Activated CD4-positive, alpha-beta memory T cell treated with anti-CD3 and anti-CD28 coated beads, Interleukin-2, amount 10 ng/mL, durations not matched to agents 7 days and 5 days (primary cell): Measurements from ENCODE around the gene DBH. TPM values are rescaled to one million over a fixed set of nuclear protein-coding genes. Genes with fewer than 3 reads are reported as not detected.

ENCODE experiments used
- CTCF ChIA-PET: fragments of 350-600 bp; sonication (Branson Sonifier 250); formaldehyde crosslinking; loops from one replicate; lab custom pipeline; 2021; ENCODE audit warnings: antibody characterized with exemption, inconsistent platforms; lab: Charles Lee
- POLR2A ChIA-PET: fragments of 350-600 bp; sonication (Branson Sonifier 250); formaldehyde crosslinking; loops from one replicate; lab custom pipeline; 2021; ENCODE audit warnings: antibody characterized with exemption; lab: Charles Lee
- DNase-seq: peaks from one replicate; pipeline ENCODE4 v3.0.0-alpha.2; 2020
- H3K27ac Mint-ChIP-seq: one replicate; pipeline ENCODE4 v1.8.0; 2021; ENCODE audit warnings: mild to moderate bottlenecking, mixed read lengths
- H3K27me3 Mint-ChIP-seq: one replicate; pipeline ENCODE4 v1.8.0; 2021; ENCODE audit warnings: mixed read lengths
- H3K36me3 Mint-ChIP-seq: one replicate; pipeline ENCODE4 v1.8.0; 2021; ENCODE audit warnings: low read depth, mixed read lengths
- H3K4me1 Mint-ChIP-seq: one replicate; pipeline ENCODE4 v1.8.0; 2021; ENCODE audit warnings: mixed read lengths
- H3K4me3 Mint-ChIP-seq: one replicate; pipeline ENCODE4 v1.8.0; 2021; ENCODE audit warnings: mild to moderate bottlenecking, mixed read lengths
- H3K9me3 Mint-ChIP-seq: one replicate; pipeline ENCODE4 v1.8.0; 2021; ENCODE audit warnings: mixed read lengths
- total RNA-seq, 2 experiments: library from RNA; stranded (reverse); gene quantifications; one replicate each; pipeline ENCODE4 v1.2.3, GENCODE V29; 2021

Gene DBH
- total RNA-seq, 2 experiments from 2014 or later, result not detected

- no peaks in the 10 kb centered on the region for H3K9me3 Mint-ChIP-seq
- CTCF ChIA-PET, result interaction anchor here (1.4 kb wide), 1 partner anchor 83 kb away, joined by 3 read pairs; no protein-coding TSS in a partner anchor
- POLR2A ChIA-PET, result no interaction called here
- H3K36me3 Mint-ChIP-seq, result no peaks in the 10 kb centered on the region
- no peak overlapping the region for H3K4me3 Mint-ChIP-seq
- no peaks in the 10 kb centered on the region for H3K4me1 Mint-ChIP-seq
- H3K27me3 Mint-ChIP-seq, result peaks cover 44% of the 10 kb centered on the region
- no peak overlapping the region for H3K27ac Mint-ChIP-seq
- DNase-seq, result no peak
Measured at GRCh38 chr9:133659516-133659915, 23.4 kb downstream of the DBH start.

- Mint-ChIP-seq H3K4me3 (no peak overlapping the region), H3K27me3 (peaks cover 27% of the 10 kb centered on the region), H3K4me1 (no peaks in the 10 kb centered on the region), H3K9me3 (no peaks in the 10 kb centered on the region), H3K27ac (no peak overlapping the region), H3K36me3 (no peaks in the 10 kb centered on the region)
- ChIA-PET POLR2A (no interaction called here), CTCF (no interaction called here)
- DNase-seq, result no peak
Measured at GRCh38 chr9:133661846-133662540, 25.8 kb downstream of the DBH start.

DNA sequence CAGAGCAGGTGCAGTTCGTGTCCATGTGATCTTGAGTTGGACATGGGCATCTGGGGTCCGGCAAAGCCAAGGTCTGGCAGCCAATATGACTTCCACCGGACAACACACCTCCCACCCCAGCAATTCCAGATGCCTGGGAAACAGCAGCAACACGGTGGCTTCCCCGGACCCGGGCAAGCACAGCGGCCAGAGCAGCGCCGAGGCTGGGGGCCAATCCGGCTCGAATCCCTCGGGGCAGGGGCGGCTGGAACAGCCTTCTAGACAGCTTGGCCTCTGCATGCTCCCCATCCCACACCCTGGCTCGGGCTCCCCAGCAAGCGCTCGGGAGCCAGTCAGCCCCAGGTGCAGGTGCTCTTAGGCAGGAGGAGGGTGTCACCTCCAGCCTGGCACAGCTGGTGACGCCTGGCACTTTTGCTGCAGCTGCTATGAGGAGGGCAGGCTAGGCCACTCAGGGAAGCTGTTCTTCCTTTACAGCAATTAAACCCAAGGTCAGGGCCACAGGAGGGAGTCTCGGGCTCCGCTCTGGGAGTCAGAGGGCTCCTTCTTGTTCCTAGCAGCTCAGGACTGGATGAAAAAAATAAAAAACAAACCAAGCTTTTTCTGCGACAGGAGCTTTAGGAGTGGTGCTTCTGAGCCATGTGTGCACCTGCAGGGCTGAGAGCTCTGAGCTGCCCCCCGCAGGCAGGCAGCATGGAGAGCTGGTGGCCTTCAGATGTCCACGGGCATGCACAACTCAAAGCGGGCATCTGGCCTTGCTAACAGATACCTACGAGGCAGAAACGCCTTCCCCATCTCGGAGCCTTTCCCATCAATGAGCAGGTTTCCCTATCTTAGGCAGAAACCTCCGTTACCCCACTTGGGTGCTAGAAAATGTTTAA lies 28.2 kb downstream of the DBH start:
- peaks cover 5% of the 10 kb centered on the region for H3K27me3 Mint-ChIP-seq
- H3K4me1 Mint-ChIP-seq, result no peaks in the 10 kb centered on the region
- H3K9me3 Mint-ChIP-seq, result no peaks in the 10 kb centered on the region
- no peak overlapping the region for H3K27ac Mint-ChIP-seq
- POLR2A ChIA-PET, result no interaction called here
- no peak for DNase-seq
- H3K4me3 Mint-ChIP-seq, result no peak overlapping the region
- CTCF ChIA-PET, result interaction anchor here (1.2 kb wide), 1 partner anchor 13 kb away, joined by 3 read pairs; no protein-coding TSS in a partner anchor
- no peaks in the 10 kb centered on the region for H3K36me3 Mint-ChIP-seq

DNA sequence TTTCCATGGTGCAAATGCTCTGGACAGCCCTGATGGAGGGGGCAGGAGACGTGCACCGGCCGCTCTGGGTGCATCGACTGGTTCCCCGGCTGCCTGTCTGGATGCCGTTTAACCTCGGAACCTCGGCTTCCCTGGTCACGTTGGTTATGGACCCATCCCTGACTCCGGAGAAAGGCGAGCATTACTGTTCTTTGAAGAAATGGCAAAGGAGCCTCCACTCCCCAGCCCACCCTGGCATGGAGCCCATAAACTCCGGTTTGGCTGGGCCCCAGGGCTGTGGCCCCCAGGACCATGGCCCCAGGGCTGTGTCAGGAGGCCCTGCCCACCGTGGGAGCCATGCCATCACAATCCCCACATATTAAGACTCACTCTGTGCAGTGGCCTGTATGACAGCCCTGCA lies 28.9 kb downstream of the DBH start:
- peaks cover under 1% of the 10 kb centered on the region for H3K27me3 Mint-ChIP-seq
- H3K27ac Mint-ChIP-seq, result no peak overlapping the region
- no peak overlapping the region for H3K4me3 Mint-ChIP-seq
- no peaks in the 10 kb centered on the region for H3K9me3 Mint-ChIP-seq
- POLR2A ChIA-PET, result no interaction called here
- DNase-seq, result no peak
- H3K36me3 Mint-ChIP-seq, result no peaks in the 10 kb centered on the region
- no peaks in the 10 kb centered on the region for H3K4me1 Mint-ChIP-seq
- CTCF ChIA-PET, result interaction anchor here (1.2 kb wide), 1 partner anchor 12 kb away, joined by 3 read pairs; no protein-coding TSS in a partner anchor

- ChIA-PET CTCF (no interaction called here), POLR2A (no interaction called here)
- no peaks in the 10 kb centered on the region for H3K9me3 Mint-ChIP-seq
- no peak overlapping the region for H3K27ac Mint-ChIP-seq
- no peaks in the 10 kb centered on the region for H3K27me3 Mint-ChIP-seq
- H3K4me3 Mint-ChIP-seq, result no peak overlapping the region
- H3K36me3 Mint-ChIP-seq, result no peaks in the 10 kb centered on the region
- no peak for DNase-seq
- no peaks in the 10 kb centered on the region for H3K4me1 Mint-ChIP-seq
Measured at GRCh38 chr9:133665535-133665934, 29.4 kb downstream of the DBH start.

GRCh38 chr9:133666387-133666786 lies 30.2 kb downstream of the DBH start:
- Mint-ChIP-seq H3K4me3 (no peak overlapping the region), H3K36me3 (no peaks in the 10 kb centered on the region), H3K27me3 (no peaks in the 10 kb centered on the region), H3K9me3 (no peaks in the 10 kb centered on the region), H3K27ac (no peak overlapping the region), H3K4me1 (no peaks in the 10 kb centered on the region)
- no peak for DNase-seq
- CTCF ChIA-PET, result no interaction called here
- POLR2A ChIA-PET, result no interaction called here

DNA sequence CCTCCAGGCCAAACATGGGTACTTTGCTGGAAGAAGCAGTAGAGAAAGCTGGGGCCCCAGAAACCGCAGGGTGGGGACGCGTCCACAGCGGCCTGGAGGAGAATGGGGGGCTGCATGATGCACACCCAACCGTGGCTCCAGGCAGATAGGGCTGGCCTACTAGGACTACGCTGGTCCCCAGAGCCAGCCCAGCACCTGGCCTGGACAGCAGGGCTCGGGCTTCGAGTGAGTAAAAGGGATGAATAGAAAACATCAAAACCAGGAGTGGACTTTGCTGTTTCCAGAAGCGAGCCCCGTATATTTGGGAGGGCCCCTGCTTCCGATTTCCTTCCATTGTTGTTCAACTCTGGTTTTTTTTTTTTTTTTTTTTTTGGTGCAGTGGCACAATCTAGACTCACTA lies 30.7 kb downstream of the DBH start:
- H3K27ac Mint-ChIP-seq, result no peak overlapping the region
- ChIA-PET POLR2A (interaction anchor here (0.6 kb wide), 1 partner anchor 69 kb away, joined by 3 read pairs; no protein-coding TSS in a partner anchor), CTCF (interaction anchor here (0.6 kb wide), 1 partner anchor 847 kb away, joined by 3 read pairs; no protein-coding TSS in a partner anchor)
- H3K4me1 Mint-ChIP-seq, result no peaks in the 10 kb centered on the region
- no peaks in the 10 kb centered on the region for H3K36me3 Mint-ChIP-seq
- H3K4me3 Mint-ChIP-seq, result no peak overlapping the region
- DNase-seq, result no peak
- no peaks in the 10 kb centered on the region for H3K9me3 Mint-ChIP-seq
- H3K27me3 Mint-ChIP-seq, result no peaks in the 10 kb centered on the region

GRCh38 chr9:133667759-133668450 lies 31.7 kb downstream of the DBH start:
- no peaks in the 10 kb centered on the region for H3K4me1 Mint-ChIP-seq
- no peak for DNase-seq
- no peaks in the 10 kb centered on the region for H3K9me3 Mint-ChIP-seq
- no peak overlapping the region for H3K27ac Mint-ChIP-seq
- no peaks in the 10 kb centered on the region for H3K27me3 Mint-ChIP-seq
- no peaks in the 10 kb centered on the region for H3K36me3 Mint-ChIP-seq
- ChIA-PET POLR2A (interaction anchor here (0.6 kb wide), 1 partner anchor 70 kb away, joined by 3 read pairs; no protein-coding TSS in a partner anchor), CTCF (interaction anchor here (0.6 kb wide), 1 partner anchor 846 kb away, joined by 3 read pairs; no protein-coding TSS in a partner anchor)
- H3K4me3 Mint-ChIP-seq, result no peak overlapping the region

- no peaks in the 10 kb centered on the region for H3K4me1 Mint-ChIP-seq
- POLR2A ChIA-PET, result no interaction called here
- H3K4me3 Mint-ChIP-seq, result no peak overlapping the region
- no peaks in the 10 kb centered on the region for H3K27me3 Mint-ChIP-seq
- no peak overlapping the region for H3K27ac Mint-ChIP-seq
- DNase-seq, result no peak
- H3K36me3 Mint-ChIP-seq, result no peaks in the 10 kb centered on the region
- no peaks in the 10 kb centered on the region for H3K9me3 Mint-ChIP-seq
- CTCF ChIA-PET, result no interaction called here
Measured at GRCh38 chr9:133669182-133669801, 33.1 kb downstream of the DBH start.

DNA sequence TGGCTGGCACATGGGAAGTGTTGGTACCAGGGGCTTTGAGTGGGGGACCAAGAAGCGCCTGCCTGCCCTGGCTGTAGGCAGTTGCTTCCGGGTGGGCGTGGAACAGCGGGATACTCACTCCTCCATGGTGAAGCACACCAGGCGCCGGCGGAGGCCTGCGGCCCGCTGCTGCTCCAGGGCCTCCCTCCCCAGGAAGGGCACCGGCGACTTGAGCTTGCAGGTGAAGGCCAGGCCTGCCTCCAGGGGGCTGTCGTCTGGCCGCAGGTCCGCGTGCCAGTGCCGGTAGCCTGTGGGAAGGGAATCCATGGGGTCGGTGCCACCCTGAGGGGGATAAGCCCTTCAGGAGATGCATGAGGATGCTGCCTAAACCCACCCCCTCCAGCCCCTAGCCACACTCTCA lies 34.3 kb downstream of the DBH start:
- Mint-ChIP-seq H3K4me1 (peaks cover 3% of the 10 kb centered on the region), H3K36me3 (no peaks in the 10 kb centered on the region), H3K27me3 (no peaks in the 10 kb centered on the region), H3K9me3 (no peaks in the 10 kb centered on the region), H3K4me3 (no peak overlapping the region), H3K27ac (no peak overlapping the region)
- no peak for DNase-seq
- POLR2A ChIA-PET, result no interaction called here
- CTCF ChIA-PET, result no interaction called here

- Mint-ChIP-seq H3K4me1 (peaks cover 8% of the 10 kb centered on the region), H3K4me3 (no peak overlapping the region), H3K27ac (no peak overlapping the region), H3K36me3 (no peaks in the 10 kb centered on the region), H3K9me3 (no peaks in the 10 kb centered on the region), H3K27me3 (no peaks in the 10 kb centered on the region)
- no peak for DNase-seq
- ChIA-PET POLR2A (no interaction called here), CTCF (no interaction called here)
Measured at GRCh38 chr9:133671371-133671770, 35.2 kb downstream of the DBH start.

DNA sequence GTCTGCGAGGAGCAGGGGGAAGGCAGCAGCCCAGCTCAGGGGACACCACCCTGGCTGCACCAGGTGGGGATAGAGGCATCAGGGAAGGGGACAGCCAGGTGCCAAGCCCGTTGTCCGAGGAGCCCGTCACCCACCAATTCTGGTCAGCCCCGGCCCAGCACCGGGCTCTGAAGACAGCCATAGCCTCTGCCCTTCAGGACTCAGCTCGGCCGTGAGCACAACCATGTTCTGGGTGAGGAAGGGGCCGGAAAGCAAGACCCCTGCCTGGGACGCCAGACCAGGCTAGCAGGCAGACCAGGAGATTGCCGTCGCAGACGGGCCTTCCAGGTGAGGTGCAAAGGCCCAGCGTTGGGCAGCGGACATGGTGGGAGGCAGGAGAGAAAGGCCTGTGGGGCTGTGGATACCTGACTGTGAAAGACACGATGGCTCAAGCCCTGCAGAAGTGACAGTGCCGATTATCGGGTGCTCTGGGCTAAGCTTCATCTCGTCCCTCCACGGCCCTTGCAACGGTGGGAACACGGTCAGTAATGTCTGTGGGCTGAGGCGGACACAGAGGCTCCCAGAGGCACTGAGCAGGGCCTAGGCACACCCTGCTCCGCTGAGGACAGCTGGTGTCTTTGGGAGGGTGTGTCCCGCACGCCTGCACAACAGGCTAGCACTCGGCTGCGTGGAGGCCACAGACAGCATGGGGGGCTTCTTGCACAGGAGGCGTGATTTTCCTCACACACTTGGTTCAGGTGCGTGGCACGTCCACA lies 36.5 kb downstream of the DBH start:
- no peak for DNase-seq
- Mint-ChIP-seq H3K4me1 (peaks cover 22% of the 10 kb centered on the region), H3K9me3 (no peaks in the 10 kb centered on the region), H3K27me3 (no peaks in the 10 kb centered on the region), H3K4me3 (no peak overlapping the region), H3K27ac (no peak overlapping the region), H3K36me3 (no peaks in the 10 kb centered on the region)
- POLR2A ChIA-PET, result interaction anchor here (1.1 kb wide), 1 partner anchor 11 kb away, joined by 5 read pairs; no protein-coding TSS in a partner anchor
- CTCF ChIA-PET, result interaction anchor here (0.6 kb wide), 1 partner anchor 432 kb away, joined by 3 read pairs; no protein-coding TSS in a partner anchor
